CD14-positive monocyte (primary cell): ENCODE results near the gene LSS. TPM values are rescaled to one million over a fixed set of nuclear protein-coding genes. Genes with fewer than 3 reads are reported as not detected.

Experiments
- DNase-seq, 3 donors: peaks; one replicate each; pipeline ENCODE4 v3.0.0-alpha.2; 2011 to 2022
- H2AFZ ChIP-seq: 2 replicates; pipeline ENCODE4 v1.6.0; 2012; ENCODE audit warnings: mild to moderate bottlenecking, low read depth, low read length, inconsistent platforms; ENCODE audit not compliant: insufficient read depth, poor library complexity, severe bottlenecking
- H3K27ac ChIP-seq, 2 donors: 1 replicate in 1 of 2; 2 replicates in 1 of 2; pipeline ENCODE4 v1.5.1; 2012 to 2013; ENCODE audit warnings: low read length in 2 of 2, control low read depth in 1 of 2, inconsistent platforms in 1 of 2, low read depth in 1 of 2, mild to moderate bottlenecking in 1 of 2
- H3K27me3 ChIP-seq, 2 donors: one replicate each; pipeline versions ENCODE4 v1.6.0 to v1.6.1; 2011 to 2013; ENCODE audit warnings: low read length in 2 of 2; ENCODE audit not compliant: control insufficient read depth in 2 of 2, insufficient read depth in 2 of 2
- H3K36me3 ChIP-seq, 2 donors: replicated peaks in 1 of 2; 1 replicate in 1 of 2; 2 replicates in 1 of 2; pipeline versions ENCODE4 v1.5.1 to v1.6.1; 2012 to 2013; ENCODE audit warnings: low read length in 2 of 2, control low read depth in 1 of 2, inconsistent platforms in 1 of 2, mild to moderate bottlenecking in 1 of 2; ENCODE audit not compliant: insufficient read depth in 2 of 2, control insufficient read depth in 1 of 2
- H3K4me1 ChIP-seq, 2 donors: 1 replicate in 1 of 2; 2 replicates in 1 of 2; pipeline versions ENCODE4 v1.5.1 to v1.6.1; 2012 to 2013; ENCODE audit warnings: low read length in 2 of 2, control low read depth in 1 of 2, inconsistent platforms in 1 of 2, mild to moderate bottlenecking in 1 of 2, moderate library complexity in 1 of 2; ENCODE audit not compliant: insufficient read depth in 2 of 2, control insufficient read depth in 1 of 2
- H3K4me2 ChIP-seq: replicated peaks from 2 replicates; pipeline ENCODE3; 2012; ENCODE audit warnings: low read length, moderate library complexity, mild to moderate bottlenecking; ENCODE audit not compliant: poor library complexity, severe bottlenecking; ENCODE audit errors: extremely low read depth
- H3K4me3 ChIP-seq, 3 experiments: fragments of 200-600 bp in 1 of 3; sonication (generic) in 1 of 3; replicated peaks in 1 of 3; 1 replicate in 2 of 3; 2 replicates in 1 of 3; pipeline ENCODE4 v1.5.1; 2011 to 2013; ENCODE audit warnings: low read length in 3 of 3, mild to moderate bottlenecking in 3 of 3, control low read depth in 2 of 3, low read depth in 2 of 3, inconsistent platforms in 1 of 3, moderate library complexity in 1 of 3
- H3K79me2 ChIP-seq: 2 replicates; pipeline ENCODE4 v1.6.0; 2012; ENCODE audit warnings: mild to moderate bottlenecking, control low read depth, inconsistent platforms, low read length, moderate library complexity; ENCODE audit not compliant: insufficient read depth
- H3K9ac ChIP-seq: 2 replicates; pipeline ENCODE4 v1.6.0; 2017; ENCODE audit warnings: low read length, mild to moderate bottlenecking; ENCODE audit not compliant: insufficient read depth, poor library complexity, severe bottlenecking
- H3K9me3 ChIP-seq, 2 donors: replicated peaks in 1 of 2; 1 replicate in 1 of 2; 2 replicates in 1 of 2; pipeline versions ENCODE4 v1.5.1 to v1.6.1; 2012 to 2013; ENCODE audit warnings: low read length in 2 of 2, control low read depth in 1 of 2; ENCODE audit not compliant: control insufficient read depth in 1 of 2, insufficient read depth in 1 of 2
- H4K20me1 ChIP-seq: 2 replicates; pipeline ENCODE4 v1.6.0; 2012; ENCODE audit warnings: mild to moderate bottlenecking, low read length, control low read depth, moderate library complexity; ENCODE audit not compliant: insufficient read depth
- H3K27ac Mint-ChIP-seq, 7 donors: one replicate each; pipeline ENCODE4 v1.8.0; 2020; ENCODE audit warnings: mild to moderate bottlenecking in 7 of 7, mixed read lengths in 7 of 7, moderate library complexity in 6 of 7, inconsistent platforms in 2 of 7
- H3K27me3 Mint-ChIP-seq, 3 donors: one replicate each; pipeline ENCODE4 v1.8.0; 2021 to 2022; ENCODE audit warnings: low read depth in 3 of 3, mild to moderate bottlenecking in 3 of 3, mixed read lengths in 3 of 3, moderate library complexity in 3 of 3, inconsistent platforms in 1 of 3
- H3K36me3 Mint-ChIP-seq, 2 donors: one replicate each; pipeline ENCODE4 v1.8.0; 2020; ENCODE audit warnings: mixed read lengths in 2 of 2, inconsistent platforms in 1 of 2, mild to moderate bottlenecking in 1 of 2
- H3K4me1 Mint-ChIP-seq: one replicate; pipeline ENCODE4 v1.8.0; 2020; ENCODE audit warnings: mild to moderate bottlenecking, mixed read lengths
- H3K4me3 Mint-ChIP-seq, 2 donors: one replicate each; pipeline ENCODE4 v1.8.0; 2020; ENCODE audit warnings: mild to moderate bottlenecking in 2 of 2, mixed read lengths in 2 of 2, moderate library complexity in 1 of 2
- H3K9me3 Mint-ChIP-seq, 7 donors: one replicate each; pipeline ENCODE4 v1.8.0; 2020 to 2022; ENCODE audit warnings: mixed read lengths in 7 of 7, mild to moderate bottlenecking in 6 of 7, moderate library complexity in 6 of 7, inconsistent platforms in 2 of 7
- CTCF ChIP-seq: fragments of 200-600 bp; IDR thresholded peaks from one replicate; pipeline ENCODE4 v1.8.0; 2022; ENCODE audit warnings: antibody characterized with exemption, mild to moderate bottlenecking
- WGBS: methylation state at CpG from one replicate; pipeline ENCODE4 v1.1.5; 2013; ENCODE audit warnings: missing lambda C conversion rate; ENCODE audit not compliant: insufficient coverage; 5-methylcytosine and 5-hydroxymethylcytosine counted together
- intact Hi-C, 2 donors: fragments of 100-400 bp; cut with micrococcal nuclease; formaldehyde crosslinking; loops; one replicate each; pipeline versions ENCODE4 v1.15.0 to v1.15.1; 2023
- polyA plus RNA-seq, 3 donors: library from polyadenylated mRNA; depleted of rRNA in 1 of 3; unstranded in 2 of 3; stranded (reverse) in 1 of 3; fragments of 300-500 nt in 2 of 3; fragments of >200 nt in 1 of 3; fragmentation: Illumina TruSeq in 2 of 3; gene quantifications; 1 replicate in 2 of 3; 2 replicates in 1 of 3; pipeline ENCODE4 v1.2.3, GENCODE V29; 2012 to 2021

The LSS gene
- polyA plus RNA-seq, 3 donors: 4.1 to 20.0 (median 4.9) TPM

GRCh38 chr21:46268371-46268770, 39.8 kb upstream of the LSS start:
- Mint-ChIP-seq H3K27ac (no peak overlapping the region), H3K27me3 (no peaks in the 10 kb centered on the region), H3K36me3 (peaks cover 85 to 99% of the 10 kb centered on the region in 2 donors), H3K4me3 (no peak overlapping the region), H3K4me1 (no peaks in the 10 kb centered on the region), H3K9me3 (peaks cover 0 to 2% (median 0%) of the 10 kb centered on the region in 7 donors)
- DNase-seq: no peak
- H3K4me3 ChIP-seq: no peak overlapping the region
- intact Hi-C loops: no loop called here
- no peak overlapping the region for H3K4me2 ChIP-seq
- H3K9me3 ChIP-seq: no peaks in the 10 kb centered on the region
- 96% methylated on average over 12 of the region's 13 CpGs for WGBS
- H4K20me1 ChIP-seq: peaks cover 18% of the 10 kb centered on the region
- H3K9ac ChIP-seq: no peak overlapping the region
- H3K27me3 ChIP-seq: no peaks in the 10 kb centered on the region
- TF ChIP-seq CTCF: no peak
- no peak overlapping the region for H3K27ac ChIP-seq
- H2AFZ ChIP-seq: no peak overlapping the region
- H3K4me1 ChIP-seq: no peaks in the 10 kb centered on the region
- peaks cover 92 to 99% of the 10 kb centered on the region in 2 donors for H3K36me3 ChIP-seq
- H3K79me2 ChIP-seq: no peaks in the 10 kb centered on the region

GRCh38 chr21:46266946-46267345, 38.4 kb upstream of the LSS start:
- Mint-ChIP-seq H3K9me3 (peaks cover 0 to 2% (median 0%) of the 10 kb centered on the region in 7 donors), H3K27ac (peak overlapping the region in 1 of 7 donors; percentile 38), H3K4me3 (no peak overlapping the region), H3K36me3 (peaks cover 80 to 99% of the 10 kb centered on the region in 2 donors), H3K4me1 (no peaks in the 10 kb centered on the region), H3K27me3 (no peaks in the 10 kb centered on the region)
- Histone ChIP-seq H3K36me3 (peaks cover 80 to 96% of the 10 kb centered on the region in 2 donors), H3K79me2 (no peaks in the 10 kb centered on the region), H3K9ac (no peak overlapping the region), H3K27me3 (no peaks in the 10 kb centered on the region), H3K27ac (no peak overlapping the region), H3K4me1 (no peaks in the 10 kb centered on the region), H3K4me2 (no peak overlapping the region), H3K9me3 (no peaks in the 10 kb centered on the region), H4K20me1 (peaks cover 15% of the 10 kb centered on the region), H3K4me3 (no peak overlapping the region), H2AFZ (no peak overlapping the region)
- 99% methylated on average over 19 of the region's 19 CpGs for WGBS
- no peak for DNase-seq
- intact Hi-C loops: no loop called here
- no peak for TF ChIP-seq CTCF
